Middle frontal gyrus (tissue), 1 donor: Measurements from ENCODE around the gene KIF18B.

ENCODE experiments used
- DNase-seq: peaks from one replicate; pipeline ENCODE4 v3.0.0-alpha.2; 2015; ENCODE audit warnings: low spot score; ENCODE audit errors: extremely low spot score

The KIF18B gene

GRCh38 chr17:44947461-44948314, at the start of gene KIF18B:
Gene KIF18B, minus strand, starts transcription at chr17:44947773. Its CDS starts 11,429 bp downstream, at chr17:44936344.
- DNase-seq: peak; percentile 67

- DNase-seq: no peak
Measured at GRCh38 chr17:44996304-44996703, 48.7 kb upstream of the KIF18B start.

- no peak for DNase-seq
Measured at GRCh38 chr17:44995436-44996001, 47.9 kb upstream of the KIF18B start.

GRCh38 chr17:44992242-44992939, 44.8 kb upstream of the KIF18B start:
- no peak for DNase-seq

- DNase-seq: no peak
Measured at GRCh38 chr17:44990994-44991393, 43.4 kb upstream of the KIF18B start.

GRCh38 chr17:44989552-44990138, 42.1 kb upstream of the KIF18B start:
- DNase-seq: no peak

GRCh38 chr17:44988044-44988942, 40.7 kb upstream of the KIF18B start:
- DNase-seq: no peak

GRCh38 chr17:44983563-44983962, 36.0 kb upstream of the KIF18B start:
- no peak for DNase-seq

GRCh38 chr17:44982113-44982702, 34.6 kb upstream of the KIF18B start:
- no peak for DNase-seq

- no peak for DNase-seq
Measured at GRCh38 chr17:44981221-44981968, 33.8 kb upstream of the KIF18B start.

- peak; percentile 5 for DNase-seq
Measured at GRCh38 chr17:44979426-44979995, 31.9 kb upstream of the KIF18B start.

GRCh38 chr17:44978807-44979206, 31.2 kb upstream of the KIF18B start:
- DNase-seq: no peak

- DNase-seq: no peak
Measured at GRCh38 chr17:44977814-44978550, 30.4 kb upstream of the KIF18B start.

- DNase-seq: no peak
Measured at GRCh38 chr17:44977065-44977464, 29.5 kb upstream of the KIF18B start.

GRCh38 chr17:44976206-44976605, 28.6 kb upstream of the KIF18B start:
- DNase-seq: no peak

GRCh38 chr17:44972953-44973352, 25.4 kb upstream of the KIF18B start:
- no peak for DNase-seq

- DNase-seq: no peak
Measured at GRCh38 chr17:44971776-44972483, 24.4 kb upstream of the KIF18B start.

- DNase-seq: no peak
Measured at GRCh38 chr17:44970136-44970741, 22.7 kb upstream of the KIF18B start.
